HG03520 (cell line): ENCODE results near the gene ERCC2.

ENCODE experiments used
- ATAC-seq: cut with Tn5 transposase; IDR thresholded peaks from one replicate; pipeline ENCODE4 v1.9.1; 2021; ENCODE audit warnings: mild to moderate bottlenecking, moderate library complexity; ENCODE audit not compliant: unreplicated experiment

Gene ERCC2

DNA sequence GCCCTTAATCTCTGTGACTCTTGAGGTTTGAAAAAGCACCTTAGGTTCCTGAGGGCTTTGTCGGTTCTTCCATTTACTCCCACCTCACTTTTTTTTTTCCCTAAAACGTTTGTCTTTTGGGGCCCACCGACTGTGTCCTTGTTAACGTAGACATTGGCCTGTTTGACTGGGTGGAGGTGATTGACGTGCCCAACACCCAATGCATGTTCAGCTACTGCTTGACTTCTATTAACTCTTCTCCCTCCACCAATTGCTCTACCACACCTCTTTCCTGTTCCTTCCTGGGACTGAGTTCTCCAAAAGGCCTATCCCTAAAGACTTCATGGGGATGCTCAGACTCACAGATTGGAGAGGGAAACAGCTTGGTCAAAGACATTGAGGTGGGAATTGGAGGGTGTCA lies 65.0 kb downstream of the ERCC2 start:
- no peak for ATAC-seq

DNA sequence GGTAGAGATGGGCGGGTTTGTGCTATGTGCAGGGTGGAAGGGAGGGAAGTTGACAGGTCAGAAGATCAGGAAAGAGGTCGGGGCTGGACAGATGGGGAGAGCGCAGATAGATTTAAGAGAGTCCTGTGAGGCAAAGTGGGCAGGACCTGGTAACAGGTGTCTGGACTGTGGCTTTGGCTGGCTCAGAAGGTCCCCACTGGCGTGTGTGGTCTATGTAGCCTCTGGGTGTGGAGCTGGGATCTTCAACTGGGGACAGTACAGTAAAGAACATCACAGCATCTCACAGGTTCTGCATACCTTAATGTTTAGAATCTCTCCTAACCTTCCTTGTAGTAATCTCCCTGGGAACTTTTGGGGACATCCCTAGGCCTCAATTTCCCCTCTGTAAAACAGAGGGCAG lies 65.4 kb downstream of the ERCC2 start:
- ATAC-seq: no peak

DNA sequence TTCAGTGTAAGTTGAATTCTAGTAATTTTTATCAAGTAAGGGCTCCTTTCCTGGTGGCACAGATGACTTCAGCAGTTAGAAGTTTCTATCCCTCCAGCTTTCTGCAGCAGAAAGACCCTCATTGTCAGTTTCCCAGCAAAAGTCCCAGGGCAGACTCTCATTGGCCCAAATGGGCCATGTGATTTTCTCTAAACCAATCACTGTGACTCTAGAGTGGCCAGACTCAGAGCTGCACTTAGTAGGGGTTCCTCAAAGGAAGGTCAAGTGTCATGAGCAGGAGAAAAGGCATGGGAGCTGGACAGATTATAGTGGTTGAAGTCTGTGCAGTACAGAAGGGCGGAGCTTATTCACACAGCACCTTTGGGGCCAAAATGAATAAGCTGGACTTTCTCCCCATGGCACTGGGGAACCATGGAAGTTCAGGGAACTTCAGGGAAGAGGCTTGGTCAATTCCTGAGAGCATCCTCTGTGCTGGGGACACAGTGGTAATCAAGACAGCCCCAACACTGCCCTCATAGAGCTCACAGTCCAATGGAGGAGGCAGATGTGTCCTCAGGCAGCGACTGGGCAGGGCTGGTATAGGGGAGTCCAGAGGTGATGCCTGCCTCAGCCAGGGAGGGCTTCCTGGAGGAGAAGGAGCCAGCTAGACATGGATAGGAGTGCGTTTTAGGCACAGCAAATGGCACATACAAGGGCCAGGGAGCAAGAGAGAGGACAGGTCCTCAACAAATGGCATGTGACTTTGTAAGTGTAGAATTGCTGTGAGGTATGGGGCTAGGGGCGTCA lies 66.0 kb downstream of the ERCC2 start:
- ATAC-seq: no peak

DNA sequence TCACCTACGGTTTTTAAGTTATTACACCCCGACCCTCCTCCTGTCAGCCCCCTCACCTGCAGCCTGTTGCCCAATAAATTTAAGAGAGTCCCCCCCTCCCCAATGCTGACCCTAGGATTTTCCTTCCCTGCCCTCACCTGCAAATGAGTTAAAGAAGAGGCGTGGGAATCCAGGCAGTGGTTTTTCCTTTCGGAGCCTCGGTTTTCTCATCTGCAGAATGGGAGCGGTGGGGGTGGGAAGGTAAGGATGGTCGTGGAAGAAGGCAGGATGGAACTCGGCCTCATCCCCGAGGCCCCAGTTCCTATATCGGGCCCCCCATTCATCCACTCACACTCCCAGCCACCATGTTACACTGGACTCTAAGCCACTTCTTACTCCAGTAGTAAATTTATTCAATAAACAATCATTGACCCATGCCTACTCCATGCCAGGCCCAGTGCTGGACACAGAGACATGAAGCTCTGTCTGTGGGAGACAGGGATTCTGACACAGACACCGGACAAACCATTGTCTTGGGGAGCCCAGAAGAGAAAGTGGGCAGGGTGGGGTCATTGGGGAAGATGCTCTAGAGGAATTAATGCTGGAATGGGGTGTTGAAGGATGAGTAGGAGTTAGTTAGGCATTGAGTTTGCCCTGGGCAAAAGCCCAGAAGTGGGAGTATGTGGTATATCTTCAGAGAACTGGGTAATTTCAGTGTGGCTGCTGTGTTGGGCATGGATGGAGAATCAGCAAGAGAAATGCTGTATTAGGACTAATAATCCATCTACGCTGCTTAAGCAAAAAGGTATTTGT lies 66.9 kb downstream of the ERCC2 start:
- no peak for ATAC-seq

DNA sequence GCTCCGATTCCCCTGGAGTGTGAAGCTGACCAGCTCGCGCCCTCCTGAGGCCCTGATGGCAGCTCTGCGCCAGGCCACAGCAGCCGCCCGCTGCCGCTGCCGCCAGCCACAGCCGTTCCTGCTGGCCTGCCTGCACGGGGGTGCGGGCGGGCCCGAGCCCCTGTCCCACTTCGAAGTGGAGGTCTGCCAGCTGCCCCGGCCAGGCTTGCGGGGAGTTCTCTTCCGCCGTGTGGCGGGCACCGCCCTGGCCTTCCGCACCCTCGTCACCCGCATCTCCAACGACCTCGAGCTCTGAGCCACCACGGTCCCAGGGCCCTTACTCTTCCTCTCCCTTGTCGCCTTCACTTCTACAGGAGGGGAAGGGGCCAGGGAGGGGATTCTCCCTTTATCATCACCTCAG lies 68.0 kb downstream of the ERCC2 start:
- ATAC-seq: no peak
